Ascending aorta (tissue), 2 donors: ENCODE measurements around the gene TUBA1C. TPM values are rescaled to one million over a fixed set of nuclear protein-coding genes. Genes with fewer than 3 reads are reported as not detected.
A peak's percentile ranks its signal among the peaks of the same experiment; 100 is the strongest.
"Not testable (repeated sequence)": the region's sequence is repeated elsewhere in the genome, so short reads cannot be mapped to it uniquely, and the experiment has no call there.

Source experiments
- DNase-seq, 2 donors: peaks; one replicate each; pipeline ENCODE4 v3.0.0-alpha.2; 2019; ENCODE audit warnings: low spot score in 2 of 2
- H3K27ac ChIP-seq, 2 donors: fragments of 200-600 bp; sonication (generic); one replicate each; pipeline ENCODE4 v1.5.1; 2016 to 2017; ENCODE audit warnings: mild to moderate bottlenecking in 1 of 2
- H3K27me3 ChIP-seq: fragments of 200-600 bp; sonication (generic); one replicate; pipeline ENCODE4 v1.5.1; 2017
- H3K36me3 ChIP-seq, 2 donors: fragments of 200-600 bp; sonication (generic); one replicate each; pipeline ENCODE4 v1.5.1; 2016
- H3K4me1 ChIP-seq, 2 donors: fragments of 200-600 bp; sonication (generic); one replicate each; pipeline ENCODE4 v1.5.1; 2016 to 2017; ENCODE audit warnings: mild to moderate bottlenecking in 1 of 2
- H3K4me3 ChIP-seq, 2 donors: fragments of 200-600 bp; sonication (generic); one replicate each; pipeline ENCODE4 v1.5.1; 2016 to 2017; ENCODE audit warnings: mild to moderate bottlenecking in 1 of 2
- H3K9me3 ChIP-seq, 2 donors: fragments of 200-600 bp; sonication (generic); one replicate each; pipeline ENCODE4 v1.5.1; 2016
- CTCF ChIP-seq, 3 experiments: fragments of 200-600 bp in 2 of 3; fragments of 450-650 bp in 1 of 3; sonication (generic) in 2 of 3; IDR thresholded peaks; one replicate each; pipeline ENCODE4 v1.5.1; 2016 to 2019; ENCODE audit warnings: antibody characterized with exemption in 3 of 3, mild to moderate bottlenecking in 1 of 3, moderate library complexity in 1 of 3
- intact Hi-C: fragments of 100-400 bp; cut with DNase I; formaldehyde crosslinking; loops from one replicate; pipeline ENCODE4 v1.15.1; 2023
- total RNA-seq: library from RNA; depleted of rRNA; stranded (reverse); fragments of >200 nt; gene quantifications from one replicate; pipeline ENCODE4 v1.1.0, GENCODE V29; 2016

TUBA1C gene
- total RNA-seq, 1 donor from 2014 or later, result 370 TPM

- peak overlapping the region; percentile 66 to 69 for H3K27ac ChIP-seq
- peaks cover 3 to 7% of the 10 kb centered on the region in 2 donors for H3K4me1 ChIP-seq
- no peaks in the 10 kb centered on the region for H3K9me3 ChIP-seq
- no peak for DNase-seq
- no peaks in the 10 kb centered on the region for H3K27me3 ChIP-seq
- H3K36me3 ChIP-seq, result no peaks in the 10 kb centered on the region
- no peak for TF ChIP-seq CTCF (IDR thresholded peaks at IDR 0.05)
- intact Hi-C loops, result no loop called here
- H3K4me3 ChIP-seq, result no peak overlapping the region
Measured at GRCh38 chr12:49244176-49244575, 20.7 kb upstream of the TUBA1C start.

- Histone ChIP-seq H3K27ac (no peak overlapping the region), H3K4me3 (no peak overlapping the region), H3K4me1 (no peaks in the 10 kb centered on the region), H3K9me3 (no peaks in the 10 kb centered on the region), H3K27me3 (no peaks in the 10 kb centered on the region), H3K36me3 (no peaks in the 10 kb centered on the region)
- no peak for TF ChIP-seq CTCF (IDR thresholded peaks at IDR 0.05)
- intact Hi-C loops, result no loop called here
- DNase-seq, result no peak
Measured at GRCh38 chr12:49251357-49251756, 13.5 kb upstream of the TUBA1C start.

- DNase-seq, result no peak
- Histone ChIP-seq H3K27me3 (no peaks in the 10 kb centered on the region), H3K4me1 (no peaks in the 10 kb centered on the region), H3K27ac (no peak overlapping the region), H3K9me3 (no peaks in the 10 kb centered on the region), H3K4me3 (no peak overlapping the region), H3K36me3 (no peaks in the 10 kb centered on the region)
- TF ChIP-seq CTCF (IDR thresholded peaks at IDR 0.05), result no peak
- intact Hi-C loops, result no loop called here
Measured at GRCh38 chr12:49253033-49253623, 11.8 kb upstream of the TUBA1C start.

GRCh38 chr12:49255456-49255855 is 9.4 kb upstream of the TUBA1C start:
- H3K36me3 ChIP-seq, intact Hi-C loops, H3K27ac ChIP-seq, H3K4me3 ChIP-seq, H3K27me3 ChIP-seq, H3K4me1 ChIP-seq, H3K9me3 ChIP-seq, DNase-seq: not testable (repeated sequence)

GRCh38 chr12:49255857-49256637 is 8.8 kb upstream of the TUBA1C start:
- Histone ChIP-seq H3K4me1 (peaks cover 5 to 11% of the 10 kb centered on the region in 2 donors), H3K4me3 (no peak overlapping the region), H3K36me3 (no peaks in the 10 kb centered on the region), H3K9me3 (no peaks in the 10 kb centered on the region), H3K27ac (no peak overlapping the region), H3K27me3 (no peaks in the 10 kb centered on the region)
- DNase-seq, result no peak
- no peak for TF ChIP-seq CTCF (IDR thresholded peaks at IDR 0.05)
- intact Hi-C loops, result no loop called here

- H3K36me3 ChIP-seq, H3K27me3 ChIP-seq, H3K27ac ChIP-seq, H3K4me3 ChIP-seq, intact Hi-C loops, DNase-seq, H3K9me3 ChIP-seq: not testable (repeated sequence)
- peaks cover 5 to 11% of the 10 kb centered on the region in 2 donors for H3K4me1 ChIP-seq
Measured at GRCh38 chr12:49257508-49258184, 7.2 kb upstream of the TUBA1C start.
